Keratinocyte (primary cell): ENCODE data around the gene PPT2.

ENCODE experiments used
- CTCF ChIP-seq, 3 experiments: IDR thresholded peaks in 1 of 3; conservative IDR thresholded peaks in 1 of 3; optimal IDR thresholded peaks in 1 of 3; 2 replicates in 2 of 3; 3 replicates in 1 of 3; pipeline versions ENCODE3 to v1.5.1; 2011; ENCODE audit warnings: low read length in 3 of 3, mild to moderate bottlenecking in 3 of 3, moderate library complexity in 2 of 3, control low read depth in 1 of 3, inconsistent platforms in 1 of 3; ENCODE audit not compliant: insufficient read depth in 2 of 3; ENCODE audit errors: extremely low read depth in 1 of 3
- EZH2 ChIP-seq: IDR thresholded peaks from one replicate; pipeline ENCODE4 v1.6.1; 2012; ENCODE audit warnings: inconsistent platforms, mild to moderate bottlenecking, low read length, moderate library complexity

- TF ChIP-seq CTCF (optimal IDR thresholded peaks at IDR 0.05 in 1 of 3, IDR thresholded peaks at IDR 0.05 in 1 of 3, conservative IDR thresholded peaks at IDR 0.05 in 1 of 3; ENCODE audit: extremely low read depth in 1 of 3, insufficient read depth in 2 of 3, low read length in 3 of 3) (no peak), EZH2 (no peak)
Observed at GRCh38 chr6:32191696-32192607, 38.0 kb downstream of the PPT2 start.
